Testis (tissue), 3 donors: ENCODE measurements around the gene MAP2K7. TPM values are rescaled to one million over a fixed set of nuclear protein-coding genes. Genes with fewer than 3 reads are reported as not detected.

Experiments
- DNase-seq: peaks from one replicate; pipeline ENCODE4 v3.0.0-alpha.2; 2019
- H3K27ac ChIP-seq, 2 donors: fragments of 200-600 bp; sonication (generic); one replicate each; pipeline ENCODE4 v1.5.1; 2019
- H3K27me3 ChIP-seq: fragments of 200-600 bp; sonication (generic); one replicate; pipeline ENCODE4 v1.5.1; 2019
- H3K36me3 ChIP-seq: fragments of 200-600 bp; sonication (generic); one replicate; pipeline ENCODE4 v1.5.1; 2017; ENCODE audit warnings: low read depth; ENCODE audit errors: missing control alignments
- H3K4me1 ChIP-seq: fragments of 200-600 bp; sonication (generic); one replicate; pipeline ENCODE4 v1.5.1; 2019
- H3K4me3 ChIP-seq, 2 donors: fragments of 200-600 bp; sonication (generic); one replicate each; pipeline ENCODE4 v1.5.1; 2017 to 2019
- H3K9me3 ChIP-seq: fragments of 200-600 bp; sonication (generic); one replicate; pipeline ENCODE4 v1.5.1; 2017
- CTCF ChIP-seq, 3 experiments: fragments of 450-650 bp in 2 of 3; fragments of 200-600 bp in 1 of 3; sonication (generic) in 1 of 3; IDR thresholded peaks; one replicate each; pipeline ENCODE4 v1.5.1; 2016 to 2019; ENCODE audit warnings: antibody characterized with exemption in 3 of 3, mild to moderate bottlenecking in 2 of 3, moderate library complexity in 1 of 3
- POLR2A ChIP-seq: fragments of 450-650 bp; IDR thresholded peaks from one replicate; pipeline ENCODE4 v1.6.1; 2017; ENCODE audit warnings: antibody characterized with exemption, mild to moderate bottlenecking, moderate library complexity
- WGBS, 2 donors: methylation state at CpG; one replicate each; pipeline ENCODE4 v1.1.5; 2018; 5-methylcytosine and 5-hydroxymethylcytosine counted together
- intact Hi-C: fragments of 100-400 bp; cut with DNase I; formaldehyde crosslinking; loops from one replicate; pipeline ENCODE4 v1.15.1; 2023; ENCODE audit warnings: low total_unique reads
- polyA plus RNA-seq: library from polyadenylated mRNA; stranded (reverse); fragments of 350-450 nt; fragmentation: Illumina TruSeq; extraction: RNeasy Lipid Tissue Mini Kit (QIAGEN cat#74804); gene quantifications from one replicate; pipeline ENCODE4 v1.2.3, GENCODE V29; 2014; ENCODE audit warnings: low read depth, low replicate concordance; ENCODE audit not compliant: insufficient read depth
- total RNA-seq, 2 donors: library from RNA; depleted of rRNA; stranded (reverse); fragments of >200 nt; gene quantifications; one replicate each; pipeline ENCODE4 v1.2.3, GENCODE V29; 2016

MAP2K7 gene
- total and polyA plus RNA-seq, 3 donors from 2014 or later, result 30.6 to 44.0 (median 34.8) TPM

DNA sequence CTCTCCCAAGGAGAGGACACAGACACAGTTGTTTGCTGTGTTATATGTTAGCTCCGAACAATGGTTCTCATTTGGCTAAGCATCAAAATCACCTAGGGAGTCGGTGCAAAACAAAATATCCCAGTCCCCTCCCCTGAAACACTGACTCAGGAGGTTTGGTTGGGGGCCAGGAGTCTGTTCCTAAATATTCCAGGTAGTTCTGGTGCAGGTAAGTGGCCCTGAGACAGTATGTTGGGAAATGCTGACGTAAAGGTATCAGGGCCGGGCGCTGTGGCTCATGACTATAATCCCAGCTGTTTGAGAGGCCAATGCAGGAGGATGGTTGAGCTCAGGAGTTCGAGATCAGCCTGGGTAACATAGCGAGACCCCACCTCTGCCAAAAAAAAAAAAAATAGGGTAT lies 2.3 kb upstream of the MAP2K7 start:
- no peak overlapping the region for H3K27ac ChIP-seq
- no peak overlapping the region for H3K4me3 ChIP-seq
- no peaks in the 10 kb centered on the region for H3K9me3 ChIP-seq
- no peak for DNase-seq
- intact Hi-C loops, result no loop called here
- no peaks in the 10 kb centered on the region for H3K36me3 ChIP-seq
- 89 to 93% methylated on average over 7 of the region's 7 CpGs for WGBS, 2 donors
- H3K4me1 ChIP-seq, result peaks cover 18% of the 10 kb centered on the region
- no peak for TF ChIP-seq CTCF (IDR thresholded peaks at IDR 0.05)
- TF ChIP-seq POLR2A, result no peak
- H3K27me3 ChIP-seq, result no peaks in the 10 kb centered on the region

DNA sequence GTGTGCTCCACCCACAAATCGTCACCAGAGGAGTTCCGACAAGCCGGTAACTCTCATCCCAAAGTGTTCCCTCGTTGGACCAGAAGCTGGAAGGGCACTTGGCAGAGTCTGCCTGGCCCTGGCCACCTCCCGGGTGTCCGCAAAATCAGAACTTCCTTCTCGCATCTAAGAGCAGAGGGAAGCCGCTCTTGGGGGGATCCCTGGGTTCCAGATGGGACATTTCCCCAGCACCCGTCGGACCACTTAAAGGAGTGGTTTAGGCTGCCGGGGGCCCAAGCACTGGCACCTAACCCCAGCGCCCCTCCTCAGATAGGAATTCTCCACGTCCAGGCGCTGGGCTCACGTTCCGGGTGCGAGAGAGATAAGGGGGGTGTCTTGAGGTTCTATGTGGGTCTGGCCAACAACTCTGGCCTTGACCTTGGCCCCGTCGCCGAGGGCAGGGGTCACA lies 857 bp upstream of the MAP2K7 start:
- peak overlapping the region; percentile 58 to 91 for H3K4me3 ChIP-seq
- H3K27me3 ChIP-seq, result no peaks in the 10 kb centered on the region
- H3K9me3 ChIP-seq, result no peaks in the 10 kb centered on the region
- intact Hi-C loops, result no loop called here
- H3K27ac ChIP-seq, result peak overlapping the region; percentile 83 to 85
- 4 to 12% methylated on average over 6 to 18 of the region's 20 CpGs for WGBS, 2 donors
- no peak for DNase-seq
- H3K4me1 ChIP-seq, result peaks cover 19% of the 10 kb centered on the region
- no peak for TF ChIP-seq CTCF (IDR thresholded peaks at IDR 0.05)
- TF ChIP-seq POLR2A, result no peak
- H3K36me3 ChIP-seq, result no peaks in the 10 kb centered on the region

GRCh38 chr19:7904074-7905020 lies 670 bp downstream of the MAP2K7 start:
- peak overlapping the region; percentile 90 to 92 for H3K27ac ChIP-seq
- TF ChIP-seq CTCF (IDR thresholded peaks at IDR 0.05), result no peak
- no peak for TF ChIP-seq POLR2A
- no peaks in the 10 kb centered on the region for H3K27me3 ChIP-seq
- no peak for DNase-seq
- H3K4me3 ChIP-seq, result peak overlapping the region; percentile 81 to 91
- intact Hi-C loops, result no loop called here
- 7 to 26% methylated on average over 15 to 65 of the region's 68 CpGs for WGBS, 2 donors
- no peaks in the 10 kb centered on the region for H3K9me3 ChIP-seq
- H3K36me3 ChIP-seq, result no peaks in the 10 kb centered on the region
- peaks cover 24% of the 10 kb centered on the region for H3K4me1 ChIP-seq

- peaks cover 24% of the 10 kb centered on the region for H3K4me1 ChIP-seq
- no peaks in the 10 kb centered on the region for H3K9me3 ChIP-seq
- no peak overlapping the region for H3K27ac ChIP-seq
- H3K4me3 ChIP-seq, result no peak overlapping the region
- H3K27me3 ChIP-seq, result no peaks in the 10 kb centered on the region
- TF ChIP-seq POLR2A, result no peak
- TF ChIP-seq CTCF (IDR thresholded peaks at IDR 0.05), result no peak
- intact Hi-C loops, result no loop called here
- DNase-seq, result no peak
- H3K36me3 ChIP-seq, result no peaks in the 10 kb centered on the region
- 63 to 73% methylated on average over 7 to 9 of the region's 10 CpGs for WGBS, 2 donors
Observed at GRCh38 chr19:7905268-7905667, 1.6 kb downstream of the MAP2K7 start.
